AG08396 (cell line): Measurements from ENCODE around the gene DISP3.

Source experiments
- DNase-seq: peaks from one replicate; pipeline ENCODE4 v3.0.0; 2012; ENCODE audit warnings: low spot score, mixed read lengths

DISP3 gene

GRCh38 chr1:11529330-11529729, 50.4 kb downstream of the DISP3 start:
- no peak for DNase-seq

GRCh38 chr1:11529763-11530730, 51.1 kb downstream of the DISP3 start:
- DNase-seq = no peak

- no peak for DNase-seq
Measured at GRCh38 chr1:11530731-11531311, 51.9 kb downstream of the DISP3 start.

GRCh38 chr1:11531314-11531870, 52.4 kb downstream of the DISP3 start:
- no peak for DNase-seq

GRCh38 chr1:11531943-11532342, 53.0 kb downstream of the DISP3 start:
- no peak for DNase-seq

GRCh38 chr1:11533790-11534787, 55.1 kb downstream of the DISP3 start:
- no peak for DNase-seq

GRCh38 chr1:11534846-11535245, 55.9 kb downstream of the DISP3 start:
- no peak for DNase-seq

GRCh38 chr1:11535316-11535715, 56.4 kb downstream of the DISP3 start:
- no peak for DNase-seq

GRCh38 chr1:11535761-11536572, 57.0 kb downstream of the DISP3 start:
- peak; percentile 39 for DNase-seq

- no peak for DNase-seq
Measured at GRCh38 chr1:11536573-11537379, 57.8 kb downstream of the DISP3 start.

GRCh38 chr1:11537380-11537764, 58.4 kb downstream of the DISP3 start:
- DNase-seq = no peak

- DNase-seq = no peak
Measured at GRCh38 chr1:11537854-11538591, 59.1 kb downstream of the DISP3 start.

- no peak for DNase-seq
Measured at GRCh38 chr1:11538886-11539285, 59.9 kb downstream of the DISP3 start.

GRCh38 chr1:11539850-11540772, 61.2 kb downstream of the DISP3 start:
- DNase-seq = no peak

GRCh38 chr1:11540773-11541160, 61.8 kb downstream of the DISP3 start:
- DNase-seq = no peak

- DNase-seq = no peak
Measured at GRCh38 chr1:11541236-11541635, 62.3 kb downstream of the DISP3 start.

GRCh38 chr1:11541956-11542355, 63.0 kb downstream of the DISP3 start:
- no peak for DNase-seq

- no peak for DNase-seq
Measured at GRCh38 chr1:11543392-11543791, 64.4 kb downstream of the DISP3 start.
